Smooth muscle cell of the coronary artery (primary cell): ENCODE data around the gene WDHD1. TPM values are rescaled to one million over a fixed set of nuclear protein-coding genes. Genes with fewer than 3 reads are reported as not detected.

Experiments
- total RNA-seq: library from RNA; depleted of rRNA; stranded (reverse); fragments of >200 nt; gene quantifications from 2 replicates; pipeline ENCODE4 v1.2.3, GENCODE V29; 2014; ENCODE audit warnings: low replicate concordance

Gene WDHD1, protein sequence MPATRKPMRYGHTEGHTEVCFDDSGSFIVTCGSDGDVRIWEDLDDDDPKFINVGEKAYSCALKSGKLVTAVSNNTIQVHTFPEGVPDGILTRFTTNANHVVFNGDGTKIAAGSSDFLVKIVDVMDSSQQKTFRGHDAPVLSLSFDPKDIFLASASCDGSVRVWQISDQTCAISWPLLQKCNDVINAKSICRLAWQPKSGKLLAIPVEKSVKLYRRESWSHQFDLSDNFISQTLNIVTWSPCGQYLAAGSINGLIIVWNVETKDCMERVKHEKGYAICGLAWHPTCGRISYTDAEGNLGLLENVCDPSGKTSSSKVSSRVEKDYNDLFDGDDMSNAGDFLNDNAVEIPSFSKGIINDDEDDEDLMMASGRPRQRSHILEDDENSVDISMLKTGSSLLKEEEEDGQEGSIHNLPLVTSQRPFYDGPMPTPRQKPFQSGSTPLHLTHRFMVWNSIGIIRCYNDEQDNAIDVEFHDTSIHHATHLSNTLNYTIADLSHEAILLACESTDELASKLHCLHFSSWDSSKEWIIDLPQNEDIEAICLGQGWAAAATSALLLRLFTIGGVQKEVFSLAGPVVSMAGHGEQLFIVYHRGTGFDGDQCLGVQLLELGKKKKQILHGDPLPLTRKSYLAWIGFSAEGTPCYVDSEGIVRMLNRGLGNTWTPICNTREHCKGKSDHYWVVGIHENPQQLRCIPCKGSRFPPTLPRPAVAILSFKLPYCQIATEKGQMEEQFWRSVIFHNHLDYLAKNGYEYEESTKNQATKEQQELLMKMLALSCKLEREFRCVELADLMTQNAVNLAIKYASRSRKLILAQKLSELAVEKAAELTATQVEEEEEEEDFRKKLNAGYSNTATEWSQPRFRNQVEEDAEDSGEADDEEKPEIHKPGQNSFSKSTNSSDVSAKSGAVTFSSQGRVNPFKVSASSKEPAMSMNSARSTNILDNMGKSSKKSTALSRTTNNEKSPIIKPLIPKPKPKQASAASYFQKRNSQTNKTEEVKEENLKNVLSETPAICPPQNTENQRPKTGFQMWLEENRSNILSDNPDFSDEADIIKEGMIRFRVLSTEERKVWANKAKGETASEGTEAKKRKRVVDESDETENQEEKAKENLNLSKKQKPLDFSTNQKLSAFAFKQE
- total RNA-seq = 7.3 and 11.0 TPM in 2 replicates

DNA sequence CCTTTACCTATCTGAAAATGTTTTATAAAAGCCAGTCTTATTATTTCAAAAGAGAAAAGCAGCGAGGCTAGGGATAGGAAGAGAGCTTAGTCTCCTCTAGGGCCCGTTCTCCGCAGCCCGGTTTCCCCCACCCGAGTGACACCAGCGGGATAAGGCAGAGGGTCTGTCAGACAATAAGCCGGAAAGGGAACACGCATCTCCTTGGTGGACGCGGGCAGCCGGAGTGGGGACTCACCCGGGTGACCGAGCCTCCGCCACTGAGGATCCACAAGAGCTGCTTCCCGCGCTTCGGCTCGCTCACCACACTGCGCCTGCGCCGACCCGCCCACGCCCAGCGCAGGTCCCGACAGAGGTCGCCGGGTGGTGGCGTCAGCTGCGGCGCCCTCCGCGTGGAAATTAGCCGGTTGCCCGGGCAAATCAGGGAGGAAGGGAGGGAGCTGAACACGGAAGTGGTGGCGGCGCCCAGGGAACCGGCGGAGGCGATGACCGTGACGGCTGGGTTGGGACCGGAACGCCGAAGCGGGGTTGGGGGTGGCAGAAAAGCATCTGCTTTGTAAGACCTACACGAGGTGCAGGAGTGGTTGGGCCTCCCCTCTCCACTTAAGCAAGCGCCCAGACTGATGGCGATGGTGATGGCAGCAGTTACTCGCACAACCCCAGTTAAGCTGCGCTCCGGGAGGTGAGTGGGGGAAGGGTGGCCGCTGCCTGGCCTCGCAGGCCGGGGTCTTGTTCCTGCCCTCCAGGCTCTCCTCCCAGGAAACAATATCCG is at the start of gene WDHD1, which contains the start of gene SOCS4:
Gene WDHD1 (minus strand): TSS at position 307 of the 769 bp plus-strand sequence. CDS start 312 bp downstream, outside the sequence.
Gene SOCS4 (plus strand): TSS at position 444 of the 769 bp plus-strand sequence. CDS start 15,806 bp downstream, outside the sequence.

DNA sequence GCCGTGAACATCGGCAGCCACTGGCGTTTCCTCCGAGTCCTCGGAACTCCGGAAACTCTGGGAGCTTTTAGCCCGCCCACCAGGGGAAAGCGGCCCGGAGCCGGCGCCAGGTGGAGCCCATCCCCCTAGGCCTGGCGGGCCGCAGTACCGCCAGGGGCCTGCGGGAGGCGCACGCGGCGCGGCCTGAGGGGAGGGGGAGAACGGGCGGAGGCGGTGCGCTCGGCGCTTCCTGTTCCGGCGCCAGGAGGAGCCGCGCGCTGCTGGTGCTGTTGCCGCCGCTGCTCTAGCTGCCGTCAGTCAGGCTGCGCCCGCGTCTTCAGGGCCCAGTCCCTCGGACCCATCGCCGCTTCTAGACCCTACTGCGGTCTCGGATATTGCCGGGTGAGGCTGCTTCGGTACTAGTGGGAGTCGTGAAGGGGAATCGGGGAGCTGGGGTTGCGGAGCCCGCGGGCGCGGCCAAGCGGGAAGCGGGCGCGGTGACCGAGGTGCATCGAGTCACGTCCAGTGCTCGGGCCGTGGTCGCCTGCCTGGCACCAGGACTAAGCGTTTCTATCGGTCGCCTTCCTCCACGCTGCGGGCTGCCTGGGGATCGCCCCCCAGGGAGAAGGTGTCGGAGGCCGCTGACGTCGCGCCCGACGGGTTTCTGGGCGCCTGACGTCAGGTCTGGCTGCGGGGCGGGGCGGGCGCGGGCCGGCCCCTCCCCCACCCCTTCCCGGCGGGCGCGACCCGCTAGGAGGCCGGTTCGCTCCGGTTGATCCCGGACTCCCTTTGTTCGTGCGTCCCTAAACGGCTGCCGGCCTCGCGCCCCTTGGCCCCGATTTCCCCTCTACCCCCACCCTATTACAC is 24.7 kb upstream of the WDHD1 start, which contains the start of gene MAPK1IP1L:
Gene MAPK1IP1L (plus strand): TSS at position 225 of the 846 bp plus-strand sequence. CDS start 10,037 bp downstream, outside the sequence.

GRCh38 chr14:54902521-54903420 is 124.1 kb downstream of the WDHD1 start, which contains the start of gene GCH1:
Gene GCH1 (minus strand): TSS chr14:54902826. CDS start chr14:54902663, 163 bp downstream.

Other genes with a start within 250 kb of the WDHD1 start
- 0.90 and 8.2 TPM in 2 replicates for gene GCH1, start 124.3 kb downstream of the WDHD1 start, total RNA-seq
- 9.4 and 13.7 TPM in 2 replicates for gene SOCS4, start 137 bp upstream of the WDHD1 start, total RNA-seq
- gene MAPK1IP1L, start 24.5 kb upstream of the WDHD1 start, total RNA-seq = 3.6 and 10.4 TPM in 2 replicates
- gene LGALS3, start 102.2 kb upstream of the WDHD1 start, total RNA-seq = 148 and 210 TPM in 2 replicates
- 0.23 and 9.2 TPM in 2 replicates for gene DLGAP5, start 164.5 kb upstream of the WDHD1 start, total RNA-seq
- gene FBXO34, start 244.3 kb upstream of the WDHD1 start, total RNA-seq = 14.7 and 19.3 TPM in 2 replicates